ENCODE data around the gene NIPSNAP2. TPM values are rescaled to one million over a fixed set of nuclear protein-coding genes. Genes with fewer than 3 reads are reported as not detected.
"Not testable (repeated sequence)": the region's sequence is repeated elsewhere in the genome, so short reads cannot be mapped to it uniquely, and the experiment has no call there.

Gene NIPSNAP2
- total RNA-seq, 1 donor from 2014 or later: 33.3 TPM

GRCh38 chr7:56023500-56023899 is 59.1 kb downstream of the NIPSNAP2 start:
- intact Hi-C loops (cut with DNase I): no loop called here
- no peaks in the 10 kb centered on the region for H3K27me3 ChIP-seq
- no peaks in the 10 kb centered on the region for H3K36me3 ChIP-seq
- H3K27ac ChIP-seq: no peak overlapping the region
- TF ChIP-seq CTCF (IDR thresholded peaks at IDR 0.05): no peak
- DNase-seq (ENCODE audit: low spot score in 2 of 2): no peak
- H3K4me3 ChIP-seq: no peak overlapping the region
- no peaks in the 10 kb centered on the region for H3K4me1 ChIP-seq
- H3K9me3 ChIP-seq: no peaks in the 10 kb centered on the region

- Histone ChIP-seq H3K36me3 (no peaks in the 10 kb centered on the region), H3K4me3 (no peak overlapping the region), H3K9me3 (no peaks in the 10 kb centered on the region), H3K27ac (no peak overlapping the region), H3K27me3 (no peaks in the 10 kb centered on the region), H3K4me1 (no peaks in the 10 kb centered on the region)
- DNase-seq (ENCODE audit: low spot score in 2 of 2): no peak
- TF ChIP-seq CTCF (IDR thresholded peaks at IDR 0.05): no peak
- intact Hi-C loops (cut with DNase I): no loop called here
These were observed 62.2 kb downstream of the NIPSNAP2 start for GRCh38 chr7:56026538-56026937.

GRCh38 chr7:56028942-56029630 is 64.7 kb downstream of the NIPSNAP2 start:
- H3K4me1 ChIP-seq: no peaks in the 10 kb centered on the region
- H3K4me3 ChIP-seq: no peak overlapping the region
- no peak overlapping the region for H3K27ac ChIP-seq
- intact Hi-C loops (cut with DNase I): no loop called here
- no peaks in the 10 kb centered on the region for H3K36me3 ChIP-seq
- TF ChIP-seq CTCF (IDR thresholded peaks at IDR 0.05): no peak
- H3K9me3 ChIP-seq: no peaks in the 10 kb centered on the region
- no peaks in the 10 kb centered on the region for H3K27me3 ChIP-seq
- DNase-seq (ENCODE audit: low spot score in 2 of 2): no peak

GRCh38 chr7:56030340-56030739 is 66.0 kb downstream of the NIPSNAP2 start:
- DNase-seq (ENCODE audit: low spot score in 2 of 2): no peak
- Histone ChIP-seq H3K27ac (no peak overlapping the region), H3K36me3 (no peaks in the 10 kb centered on the region), H3K4me1 (no peaks in the 10 kb centered on the region), H3K4me3 (no peak overlapping the region), H3K27me3 (no peaks in the 10 kb centered on the region), H3K9me3 (no peaks in the 10 kb centered on the region)
- intact Hi-C loops (cut with DNase I): no loop called here
- TF ChIP-seq CTCF (IDR thresholded peaks at IDR 0.05): no peak

GRCh38 chr7:56031556-56031955 is 67.2 kb downstream of the NIPSNAP2 start:
- H3K27me3 ChIP-seq; H3K9me3 ChIP-seq; H3K36me3 ChIP-seq; intact Hi-C loops (cut with DNase I); H3K4me1 ChIP-seq; H3K27ac ChIP-seq; DNase-seq (ENCODE audit: low spot score in 2 of 2); H3K4me3 ChIP-seq: not testable (repeated sequence)

- H3K4me3 ChIP-seq; DNase-seq (ENCODE audit: low spot score in 2 of 2); H3K27me3 ChIP-seq; intact Hi-C loops (cut with DNase I); H3K4me1 ChIP-seq; H3K9me3 ChIP-seq; H3K36me3 ChIP-seq; H3K27ac ChIP-seq: not testable (repeated sequence)
These were observed 68.2 kb downstream of the NIPSNAP2 start for GRCh38 chr7:56032578-56032977.
